HepG2 (cell line): ENCODE results near the gene ZSWIM5.

Experiments used
- JUN ChIP-seq: sonication (generic); formaldehyde crosslinking; IDR thresholded peaks from 2 replicates; pipeline ENCODE4 v1.4.0; 2020; ENCODE audit warnings: mild to moderate bottlenecking, missing genetic modification reagents
- POLR2A ChIP-seq, 2 experiments: IDR thresholded peaks; 2 replicates each; pipeline ENCODE4 v1.6.1; 2011; ENCODE audit warnings: low read depth in 2 of 2, low read length in 2 of 2, mild to moderate bottlenecking in 1 of 2, moderate library complexity in 1 of 2; ENCODE audit not compliant: insufficient read depth in 1 of 2
- SETDB1 ChIP-seq: sonication (generic); formaldehyde crosslinking; IDR thresholded peaks from 2 replicates; pipeline ENCODE4 v1.5.1; 2020; ENCODE audit warnings: missing genetic modification reagents, mild to moderate bottlenecking, borderline replicate concordance
- ZNF569 ChIP-seq: sonication (generic); formaldehyde crosslinking; IDR thresholded peaks from 2 replicates; pipeline ENCODE4 v1.5.0; 2020; ENCODE audit warnings: mild to moderate bottlenecking, missing genetic modification reagents, moderate library complexity, borderline replicate concordance
- TF ChIP-seq, protein P1 (sequence below): sonication (generic); formaldehyde crosslinking; IDR thresholded peaks from 2 replicates; pipeline ENCODE4 v1.4.0; 2020; ENCODE audit warnings: mild to moderate bottlenecking, missing genetic modification reagents

GRCh38 chr1:45011837-45012638, 194.4 kb downstream of the ZSWIM5 start, which contains the start of gene UROD:
- TF ChIP-seq, protein P1, sequence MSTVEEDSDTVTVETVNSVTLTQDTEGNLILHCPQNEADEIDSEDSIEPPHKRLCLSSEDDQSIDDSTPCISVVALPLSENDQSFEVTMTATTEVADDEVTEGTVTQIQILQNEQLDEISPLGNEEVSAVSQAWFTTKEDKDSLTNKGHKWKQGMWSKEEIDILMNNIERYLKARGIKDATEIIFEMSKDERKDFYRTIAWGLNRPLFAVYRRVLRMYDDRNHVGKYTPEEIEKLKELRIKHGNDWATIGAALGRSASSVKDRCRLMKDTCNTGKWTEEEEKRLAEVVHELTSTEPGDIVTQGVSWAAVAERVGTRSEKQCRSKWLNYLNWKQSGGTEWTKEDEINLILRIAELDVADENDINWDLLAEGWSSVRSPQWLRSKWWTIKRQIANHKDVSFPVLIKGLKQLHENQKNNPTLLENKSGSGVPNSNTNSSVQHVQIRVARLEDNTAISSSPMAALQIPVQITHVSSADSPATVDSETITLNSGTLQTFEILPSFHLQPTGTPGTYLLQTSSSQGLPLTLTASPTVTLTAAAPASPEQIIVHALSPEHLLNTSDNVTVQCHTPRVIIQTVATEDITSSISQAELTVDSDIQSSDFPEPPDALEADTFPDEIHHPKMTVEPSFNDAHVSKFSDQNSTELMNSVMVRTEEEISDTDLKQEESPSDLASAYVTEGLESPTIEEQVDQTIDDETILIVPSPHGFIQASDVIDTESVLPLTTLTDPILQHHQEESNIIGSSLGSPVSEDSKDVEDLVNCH (CRISPR knock-in tag): no peak
- TF ChIP-seq JUN (CRISPR knock-in tag): no peak
- TF ChIP-seq POLR2A (IDR thresholded peaks at IDR 0.05; ENCODE audit: insufficient read depth in 1 of 2, low read depth in 2 of 2, low read length in 2 of 2): peak; percentile 91 to 96
- no peak for TF ChIP-seq ZNF569 (CRISPR knock-in tag)
- no peak for TF ChIP-seq SETDB1 (CRISPR knock-in tag)
